H54 (cell line): ENCODE results near the gene SLC25A11.

ENCODE experiments used
- DNase-seq: peaks from one replicate; pipeline ENCODE4 v3.0.0; 2011; ENCODE audit warnings: low spot score, mixed read lengths; ENCODE audit not compliant: insufficient read length
- FAIRE-seq: peaks from 3 replicates; lab custom pipeline; 2011; peaks lifted over from hg19 to GRCh38; lab: Jason Lieb, UNC
- POLR2A ChIP-seq: IDR thresholded peaks from 2 replicates; pipeline ENCODE4 v1.6.1; 2011; ENCODE audit warnings: low read depth, mild to moderate bottlenecking, low read length

The SLC25A11 gene

DNA sequence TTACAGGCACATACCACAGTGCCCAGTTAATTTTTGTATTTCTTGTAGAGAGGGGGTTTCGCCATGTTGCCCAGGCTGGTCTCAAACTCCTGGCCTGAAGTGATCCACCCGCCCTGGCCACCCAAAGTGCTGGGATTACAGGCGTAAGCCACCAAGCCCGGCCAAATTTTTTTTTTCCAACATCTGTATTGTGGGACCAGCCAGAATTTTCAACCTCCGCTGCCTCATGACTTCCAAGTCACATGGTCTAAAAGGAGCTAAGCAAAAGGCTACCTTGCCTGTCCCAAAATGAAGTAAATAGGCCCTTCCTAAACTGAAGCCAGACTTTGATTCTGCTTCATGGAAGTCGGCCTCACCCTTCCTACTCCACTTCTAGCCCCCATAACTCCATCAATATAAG, 32.0 kb upstream of the SLC25A11 start:
- no peak for TF ChIP-seq POLR2A
- FAIRE-seq (no peak), DNase-seq (no peak)

DNA sequence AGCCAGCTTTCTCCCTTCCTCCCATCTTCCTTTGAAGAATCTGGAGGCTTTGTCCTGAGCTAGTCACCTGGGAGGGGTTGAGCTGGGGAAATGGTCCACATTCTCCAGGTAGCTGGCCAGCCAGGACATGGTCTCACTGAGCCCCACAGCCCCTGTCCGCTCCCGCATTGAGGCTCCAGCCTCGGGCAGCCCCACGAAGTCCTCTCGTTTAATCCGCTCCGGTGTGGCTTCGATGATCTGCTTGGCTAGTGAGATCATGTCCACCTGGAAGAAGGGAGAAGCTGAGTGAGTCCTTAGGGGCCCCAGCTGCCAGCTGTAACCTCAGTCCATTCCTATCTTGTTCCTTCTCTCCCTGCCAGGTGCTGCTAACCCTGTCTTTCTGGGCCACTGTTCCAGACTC, 30.4 kb upstream of the SLC25A11 start:
- DNase-seq (no peak), FAIRE-seq (no peak)
- TF ChIP-seq POLR2A: no peak

DNA sequence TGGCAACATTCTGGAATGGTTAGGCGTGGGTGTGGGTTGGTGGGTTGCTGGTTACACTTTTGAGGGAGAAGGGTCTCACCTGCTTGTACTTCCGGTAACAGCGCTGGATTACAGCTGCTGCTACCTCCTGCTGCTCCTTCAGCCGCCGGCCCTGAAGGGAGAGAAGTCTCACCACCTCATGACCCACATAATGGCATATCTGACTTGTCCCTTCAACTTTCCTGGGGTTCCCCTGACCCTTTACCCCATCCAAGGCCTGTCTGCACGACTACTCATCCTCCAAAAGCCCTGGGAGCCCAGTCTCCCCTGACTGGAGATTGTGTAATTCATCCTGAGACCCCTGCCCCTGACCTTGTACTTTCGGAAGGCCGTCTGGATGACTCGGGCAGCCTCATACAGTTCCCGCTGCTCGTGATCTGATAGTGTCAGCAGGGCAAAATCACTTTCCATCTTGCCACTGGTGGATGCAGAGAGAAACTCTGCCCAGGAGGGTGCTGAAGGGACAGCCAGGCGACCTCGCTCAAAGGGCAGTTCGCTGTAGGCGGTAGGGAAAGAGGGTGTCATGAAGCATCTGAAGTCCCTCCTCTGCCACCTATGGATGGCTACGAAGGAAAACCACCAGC, 29.8 kb upstream of the SLC25A11 start:
- FAIRE-seq (no peak), DNase-seq (no peak)
- TF ChIP-seq POLR2A: no peak

DNA sequence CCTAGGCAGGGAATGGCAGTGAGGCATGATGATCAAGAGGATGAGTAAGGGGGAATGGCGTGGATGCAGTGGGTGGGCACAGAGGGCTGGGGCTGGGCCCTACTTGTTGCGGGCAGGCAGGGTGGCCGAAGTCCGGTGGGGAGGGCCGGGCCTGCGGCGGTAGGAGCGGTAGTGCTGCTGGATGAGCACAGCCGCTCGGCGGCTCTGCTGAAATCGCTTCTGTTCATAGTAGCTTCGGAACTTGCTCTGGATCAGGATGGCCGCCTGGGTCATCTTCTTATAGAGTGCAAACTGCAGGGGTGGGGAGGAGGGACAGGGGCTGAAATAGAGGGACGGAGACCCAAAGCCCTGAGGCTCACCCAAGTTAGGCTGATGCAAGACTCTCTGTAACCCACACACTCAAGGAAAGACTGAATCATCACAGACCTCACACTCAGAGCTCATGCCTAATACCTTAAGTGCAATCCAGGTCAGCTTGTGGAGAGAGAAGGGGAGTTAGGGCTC, 29.3 kb upstream of the SLC25A11 start:
- no peak for TF ChIP-seq POLR2A
- no peak for FAIRE-seq

DNA sequence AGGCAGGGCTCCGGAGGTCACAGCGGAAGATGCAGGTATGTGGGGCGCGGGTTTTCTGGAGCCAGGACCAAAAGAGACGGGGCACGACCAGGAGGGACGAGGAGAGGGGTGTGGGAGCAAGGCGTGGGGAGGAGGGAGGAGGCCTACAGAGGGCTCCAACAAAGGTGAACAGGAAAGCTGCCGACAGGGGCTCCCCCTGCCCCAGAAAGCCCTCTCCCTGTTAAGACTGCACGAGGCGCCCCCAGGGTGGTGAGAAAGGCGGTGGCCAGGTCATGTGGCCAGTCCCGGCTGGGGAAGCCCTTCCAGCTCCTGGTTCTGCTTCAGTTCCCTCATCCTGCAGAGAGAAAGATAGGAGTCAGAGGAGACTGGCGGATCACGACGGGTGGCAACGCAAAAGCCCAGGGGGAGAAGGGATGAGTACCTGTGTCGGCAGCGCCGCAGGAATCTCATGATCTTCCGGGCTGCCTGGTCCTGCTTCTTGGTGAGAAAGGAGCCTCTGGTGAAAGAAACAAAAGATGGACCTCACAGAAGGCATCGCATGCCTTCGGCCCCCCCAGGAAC, 28.7 kb upstream of the SLC25A11 start:
- no peak for TF ChIP-seq POLR2A
- DNase-seq: no peak
- FAIRE-seq: no peak

More for the DNA sequence above, 29.3 kb upstream of the SLC25A11 start:
- no peak for DNase-seq

DNA sequence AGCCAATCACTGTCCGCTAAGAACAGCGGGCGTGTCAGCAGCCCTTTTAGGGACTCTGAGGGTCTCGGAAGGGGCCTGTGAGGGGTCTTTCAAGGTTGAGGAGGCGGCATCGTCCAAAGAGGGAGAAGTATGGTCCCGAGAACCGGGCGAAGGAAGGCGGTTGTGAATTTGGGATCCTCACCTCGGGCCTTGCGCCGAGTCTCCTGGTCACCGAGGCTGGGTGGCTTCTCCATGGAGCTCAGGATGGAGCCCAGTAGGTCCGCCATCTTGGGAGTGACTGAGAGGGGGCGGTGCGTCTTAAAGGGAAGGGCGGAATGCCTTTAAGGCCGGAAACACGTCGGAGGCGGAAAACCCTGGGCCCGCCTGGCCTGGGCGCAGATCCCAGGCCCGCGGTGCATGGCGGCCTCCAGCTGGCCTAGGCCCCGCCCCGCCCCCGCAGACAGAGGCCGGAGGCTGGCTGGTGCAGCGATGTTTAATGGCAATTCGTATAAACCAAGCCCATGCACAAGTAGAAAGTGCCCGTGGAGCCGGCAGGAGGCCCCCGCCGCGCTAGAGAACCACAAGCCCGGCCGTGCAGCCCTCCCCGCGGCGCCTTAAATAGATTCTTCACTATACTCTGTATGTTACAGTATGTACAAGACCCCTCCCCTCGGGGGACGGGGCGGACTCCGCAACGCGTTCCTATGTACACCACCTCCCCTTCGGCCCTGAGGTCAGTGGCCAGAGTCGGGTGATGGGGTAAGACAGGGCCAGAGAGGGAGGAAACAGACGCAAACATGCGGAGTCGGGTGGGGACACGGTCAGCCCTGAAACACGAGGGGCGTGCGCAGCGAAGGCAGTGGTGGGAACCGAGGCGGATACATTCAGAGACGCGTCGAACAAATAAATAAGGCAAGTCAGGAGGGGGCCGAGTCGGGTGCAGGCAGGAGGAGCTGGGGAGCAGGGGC, 28.0 kb upstream of the SLC25A11 start, which contains the start of gene SPAG7:
SPAG7 (minus strand) TSS at position 279 of the 947 bp plus-strand sequence; CDS start at position 266, 13 bp downstream.
- TF ChIP-seq POLR2A: peak; percentile 40; the same call in 1 of the 2 replicates
- FAIRE-seq: no peak
- peak; percentile 82 for DNase-seq

DNA sequence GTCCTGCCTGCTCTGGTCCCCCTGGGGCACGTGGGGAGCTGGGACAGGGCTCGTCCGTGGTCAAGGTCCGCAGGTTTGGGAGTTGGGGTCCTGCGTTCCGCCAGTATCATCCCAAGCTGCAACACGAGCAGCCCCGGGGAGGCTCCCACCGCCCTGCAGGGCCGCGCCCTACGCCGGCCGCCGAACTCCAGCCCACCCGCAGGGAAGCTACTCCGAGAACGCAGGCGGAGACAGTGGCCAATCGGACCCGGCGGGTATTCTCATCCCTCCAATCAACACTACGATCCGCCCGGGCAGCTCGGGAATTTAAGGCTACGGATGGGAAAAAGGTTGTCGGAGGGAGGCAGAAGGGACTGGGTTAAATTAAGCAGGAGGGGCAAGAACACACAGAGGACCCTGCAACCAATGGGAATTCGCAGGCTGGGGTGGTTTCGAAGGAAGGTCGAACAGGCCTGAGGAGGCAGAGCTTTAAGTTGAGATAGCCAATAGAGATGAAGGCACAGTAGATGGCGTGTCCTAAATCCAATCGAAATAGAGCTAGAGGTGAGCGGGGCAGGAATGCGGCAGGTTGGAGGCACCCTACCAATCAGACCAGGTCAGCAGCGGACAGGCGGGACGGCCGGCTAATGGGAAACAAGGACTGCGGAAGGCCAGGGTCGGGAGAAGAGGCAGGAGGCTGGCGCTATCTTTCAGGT, 27.1 kb upstream of the SLC25A11 start:
- no peak for TF ChIP-seq POLR2A
- peak; percentile 98 for DNase-seq
- FAIRE-seq: peak; percentile 94

DNA sequence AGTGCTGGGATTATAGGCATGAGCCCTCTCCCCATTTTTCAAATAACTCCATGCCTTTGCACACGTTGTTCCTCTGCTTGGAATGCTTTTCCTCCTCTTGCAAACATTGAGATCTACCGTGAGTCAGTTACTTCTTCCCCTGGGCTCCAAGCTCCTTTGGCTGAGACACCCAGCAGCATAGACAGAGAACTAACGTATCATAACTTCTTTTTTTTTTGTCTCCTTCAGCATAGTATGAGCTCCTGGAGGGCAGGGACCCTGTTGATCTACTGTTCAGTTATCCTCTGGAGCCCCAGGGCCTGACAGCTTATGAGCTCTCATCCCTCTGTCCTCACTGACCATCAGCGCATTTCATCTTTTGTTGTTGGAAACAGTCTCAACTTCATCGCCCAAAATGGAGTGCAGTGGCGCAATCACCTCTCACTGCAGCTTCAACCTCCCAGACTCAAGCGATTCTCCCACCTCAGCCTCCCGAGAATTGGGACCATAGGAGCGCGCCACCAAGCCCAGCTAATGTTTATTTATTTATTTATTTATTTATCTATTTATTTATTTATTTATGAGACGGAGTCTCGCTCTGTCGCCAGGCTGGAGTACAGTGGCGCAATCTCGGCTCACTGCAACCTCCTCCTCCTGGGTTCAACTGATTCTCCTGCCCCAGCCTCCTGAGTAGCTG, 25.6 kb upstream of the SLC25A11 start:
- no peak for TF ChIP-seq POLR2A
- DNase-seq (no peak), FAIRE-seq (no peak)

DNA sequence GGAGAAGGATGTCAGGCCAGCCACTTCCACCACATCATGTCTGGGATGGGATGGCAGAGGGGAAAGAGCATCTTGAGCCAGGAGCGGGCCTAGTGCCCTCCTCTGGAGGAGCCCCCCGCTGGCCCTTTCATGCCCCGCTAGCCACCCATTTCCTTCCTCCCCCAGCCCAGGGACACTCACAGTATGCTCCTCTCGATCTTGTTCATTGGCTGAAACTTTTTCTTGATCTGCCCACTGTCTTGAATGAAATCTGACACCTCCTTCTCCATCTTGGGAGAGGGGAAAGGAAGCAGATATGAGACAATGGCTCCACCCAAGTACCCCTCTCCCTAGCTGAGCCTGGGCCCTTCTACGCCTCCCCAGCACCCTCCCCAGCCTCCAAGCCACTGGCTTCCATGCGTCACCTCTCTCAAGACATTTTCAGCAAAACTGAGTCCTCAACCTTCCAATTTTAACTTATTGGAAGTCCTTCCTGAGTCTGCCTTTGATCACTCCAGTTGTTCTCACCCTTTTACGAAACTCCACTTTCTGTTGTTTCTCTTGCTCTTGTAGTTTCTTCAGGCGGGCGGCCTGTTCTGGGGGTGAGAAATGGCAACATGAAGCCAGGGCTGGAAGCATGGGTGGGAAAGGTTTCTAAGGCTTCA, 20.6 kb upstream of the SLC25A11 start:
- DNase-seq (no peak), FAIRE-seq (no peak)
- no peak for TF ChIP-seq POLR2A

DNA sequence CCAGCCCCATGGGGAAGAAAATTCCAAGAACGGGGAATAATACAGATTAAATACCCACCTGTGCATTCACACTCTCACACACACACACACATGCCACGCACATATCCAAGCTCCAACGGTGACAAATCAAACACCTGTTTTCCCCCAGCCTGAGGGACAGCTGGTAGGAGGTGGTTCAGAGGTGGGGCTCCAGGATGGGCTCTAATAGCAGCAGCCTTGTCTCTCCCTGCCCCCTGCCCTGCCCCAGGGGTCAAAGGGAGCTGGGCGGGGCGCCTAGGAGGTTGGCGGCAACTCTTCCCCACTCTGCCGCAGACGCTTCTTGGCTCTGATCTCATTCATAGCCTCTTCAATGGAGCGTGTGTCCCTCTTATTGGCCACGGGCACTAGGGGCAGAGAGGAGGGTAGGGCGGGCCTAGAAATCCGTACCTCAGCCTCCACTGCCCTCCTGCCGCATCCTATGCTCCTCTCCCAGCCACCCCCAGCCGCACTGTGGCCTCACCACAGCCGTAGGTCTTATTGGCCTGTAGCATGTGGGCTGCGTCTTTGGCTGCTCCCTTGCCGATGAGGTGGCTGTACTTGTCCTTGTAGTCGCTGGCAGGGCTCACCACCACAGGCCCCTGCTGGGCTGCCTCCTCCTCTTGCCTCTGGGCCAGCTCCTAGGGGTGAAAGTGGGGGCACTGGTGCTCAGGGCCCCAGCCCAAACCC, 19.6 kb upstream of the SLC25A11 start:
- DNase-seq: no peak
- no peak for FAIRE-seq
- no peak for TF ChIP-seq POLR2A

DNA sequence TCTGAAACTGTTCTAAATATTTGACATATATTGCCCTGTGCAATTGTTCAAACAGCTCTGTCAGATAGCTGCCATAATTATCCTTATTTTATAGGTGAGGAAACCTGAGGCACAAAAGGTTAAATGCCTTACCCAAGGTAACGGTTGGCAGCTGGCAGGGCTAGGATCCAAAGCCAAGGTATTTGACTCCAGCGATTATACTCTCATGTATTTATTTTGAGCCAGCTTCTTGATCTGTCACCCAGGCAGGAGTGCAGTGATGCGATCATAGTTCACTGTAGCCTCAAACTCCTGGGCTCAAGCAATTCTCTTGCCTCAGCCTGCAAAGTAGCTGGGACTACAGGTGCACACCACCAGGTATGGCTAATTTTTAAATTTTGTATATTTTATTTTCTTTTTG, 18.3 kb upstream of the SLC25A11 start:
- FAIRE-seq (no peak), DNase-seq (no peak)
- TF ChIP-seq POLR2A: no peak
